Hepatocyte (in vitro differentiated cells): ENCODE data around the gene PCLO.

Experiments used
- CTCF ChIP-seq: fragments of 200-600 bp; sonication (generic); IDR thresholded peaks from 2 replicates; pipeline ENCODE4 v1.5.1; 2016; ENCODE audit warnings: antibody characterized with exemption, mild to moderate bottlenecking; ENCODE audit not compliant: poor library complexity
- EZH2 ChIP-seq: fragments of 200-600 bp; sonication (generic); IDR thresholded peaks from 2 replicates; pipeline ENCODE4 v1.6.1; 2016; ENCODE audit warnings: antibody characterized with exemption, mild to moderate bottlenecking, borderline replicate concordance
- EZH2phosphoT487 ChIP-seq: fragments of 200-600 bp; sonication (generic); IDR thresholded peaks from one replicate; pipeline ENCODE4 v1.6.1; 2018; ENCODE audit warnings: antibody characterized with exemption, mild to moderate bottlenecking, low read depth, moderate library complexity; ENCODE audit not compliant: unreplicated experiment, severe bottlenecking

- no peak for TF ChIP-seq CTCF
- no peak for TF ChIP-seq EZH2phosphoT487
- TF ChIP-seq EZH2, result no peak
Measured at GRCh38 chr7:83178066-83178465, 15.4 kb upstream of the PCLO start.
